HEK293 (cell line): ENCODE results near the gene FHIT.

Experiments used
- CTCF ChIA-PET: fragments of 350-600 bp; formaldehyde crosslinking; extraction: SDS; loops from one replicate; lab custom pipeline; 2021; ENCODE audit warnings: antibody characterized with exemption; lab: Yijun Ruan, JAX
- POLR2A ChIA-PET: fragments of 300-600 bp; formaldehyde crosslinking; extraction: SDS; loops from one replicate; lab custom pipeline; 2020; ENCODE audit warnings: antibody characterized with exemption, inconsistent platforms; lab: Yijun Ruan, JAX
- H3K27ac ChIP-seq: fragments of 200-500 bp; sonication (Bioruptor generic); 2 replicates; pipeline ENCODE4 v1.5.1; 2014; ENCODE audit warnings: low read depth, low read length, control low read depth, inconsistent platforms; ENCODE audit errors: extremely low read depth
- H3K36me3 ChIP-seq, 2 experiments: fragments of 200-500 bp in 1 of 2; sonication (Bioruptor generic) in 1 of 2; 1 replicate in 1 of 2; 2 replicates in 1 of 2; pipeline ENCODE4 v1.5.1; 2014 to 2017; ENCODE audit warnings: inconsistent platforms in 2 of 2, low read length in 2 of 2; ENCODE audit not compliant: control insufficient read depth in 2 of 2, insufficient read depth in 1 of 2
- H3K4me1 ChIP-seq: fragments of 200-500 bp; sonication (Bioruptor generic); 2 replicates; pipeline ENCODE4 v1.5.1; 2014; ENCODE audit warnings: mild to moderate bottlenecking, low read length, inconsistent platforms; ENCODE audit not compliant: control insufficient read depth, insufficient read depth
- H3K4me3 ChIP-seq: 2 replicates; pipeline ENCODE4 v1.5.1; 2011; ENCODE audit warnings: low read depth, mild to moderate bottlenecking, control low read depth, low read length, moderate library complexity
- H3K9me3 ChIP-seq: fragments of 200-500 bp; sonication (Bioruptor generic); 2 replicates; pipeline ENCODE4 v1.5.1; 2014; ENCODE audit warnings: low read depth, low read length, inconsistent platforms; ENCODE audit not compliant: control insufficient read depth, insufficient read depth
- BCL11B ChIP-seq: fragments of 450-650 bp; formaldehyde crosslinking; IDR thresholded peaks from 2 replicates; pipeline ENCODE4 v1.5.1; 2016; ENCODE audit warnings: low read depth, missing biosample characterization, missing genetic modification characterization
- IKZF3 ChIP-seq: fragments of 450-650 bp; IDR thresholded peaks from 2 replicates; pipeline ENCODE4 v1.5.0; 2018; ENCODE audit warnings: missing biosample characterization, mild to moderate bottlenecking, missing genetic modification characterization, moderate library complexity
- OSR2 ChIP-seq: fragments of 450-650 bp; formaldehyde crosslinking; IDR thresholded peaks from 2 replicates; pipeline ENCODE4 v1.5.1; 2016; ENCODE audit warnings: missing biosample characterization, missing genetic modification characterization
- RBAK ChIP-seq: fragments of 450-650 bp; formaldehyde crosslinking; IDR thresholded peaks from 2 replicates; pipeline ENCODE4 v1.5.1; 2016; ENCODE audit warnings: missing biosample characterization, missing genetic modification characterization
- ZBTB1 ChIP-seq: fragments of 450-650 bp; formaldehyde crosslinking; IDR thresholded peaks from 2 replicates; pipeline ENCODE4 v1.5.1; 2016; ENCODE audit warnings: missing biosample characterization, missing genetic modification characterization
- ZNF146 ChIP-seq: fragments of 450-650 bp; formaldehyde crosslinking; IDR thresholded peaks from 2 replicates; pipeline ENCODE4 v1.5.1; 2016; ENCODE audit warnings: missing biosample characterization, missing genetic modification characterization
- ZNF2 ChIP-seq: fragments of 450-650 bp; formaldehyde crosslinking; IDR thresholded peaks from 2 replicates; pipeline ENCODE4 v1.5.1; 2016; ENCODE audit warnings: missing biosample characterization, missing genetic modification characterization
- ZNF23 ChIP-seq: fragments of 450-650 bp; formaldehyde crosslinking; IDR thresholded peaks from 2 replicates; pipeline ENCODE4 v1.5.1; 2016; ENCODE audit warnings: missing biosample characterization, missing genetic modification characterization, borderline replicate concordance
- ZNF394 ChIP-seq: fragments of 450-650 bp; formaldehyde crosslinking; IDR thresholded peaks from 2 replicates; pipeline ENCODE4 v1.5.1; 2016; ENCODE audit warnings: missing biosample characterization, missing genetic modification characterization, mild to moderate bottlenecking, moderate library complexity, borderline replicate concordance
- ZNF404 ChIP-seq: fragments of 450-650 bp; formaldehyde crosslinking; IDR thresholded peaks from 2 replicates; pipeline ENCODE4 v1.5.1; 2017; ENCODE audit warnings: missing biosample characterization, missing genetic modification characterization
- ZNF530 ChIP-seq: fragments of 450-650 bp; formaldehyde crosslinking; IDR thresholded peaks from 2 replicates; pipeline ENCODE4 v1.5.1; 2016; ENCODE audit warnings: low read depth, missing biosample characterization, missing genetic modification characterization
- ZNF660 ChIP-seq: fragments of 450-650 bp; IDR thresholded peaks from 2 replicates; pipeline ENCODE4 v1.5.1; 2018; ENCODE audit warnings: missing biosample characterization, mild to moderate bottlenecking, missing genetic modification characterization
- ZNF792 ChIP-seq: fragments of 450-650 bp; formaldehyde crosslinking; IDR thresholded peaks from 2 replicates; pipeline ENCODE4 v1.5.1; 2016; ENCODE audit warnings: missing biosample characterization, missing genetic modification characterization
- TF ChIP-seq, protein P1 (sequence below): fragments of 450-650 bp; formaldehyde crosslinking; IDR thresholded peaks from 2 replicates; pipeline ENCODE4 v1.5.1; 2017; ENCODE audit warnings: missing biosample characterization, missing genetic modification characterization
- TF ChIP-seq, protein P2 (sequence below): fragments of 450-650 bp; formaldehyde crosslinking; conservative IDR thresholded peaks from 2 replicates; pipeline ENCODE4 v1.5.1; 2016; ENCODE audit warnings: low read depth, missing biosample characterization, missing genetic modification characterization
- TF ChIP-seq, protein P3 (sequence below): fragments of 450-650 bp; formaldehyde crosslinking; IDR thresholded peaks from 2 replicates; pipeline ENCODE4 v1.5.1; 2016; ENCODE audit warnings: missing biosample characterization, missing genetic modification characterization
- TF ChIP-seq, protein P4 (sequence below): fragments of 450-650 bp; formaldehyde crosslinking; IDR thresholded peaks from 2 replicates; pipeline ENCODE4 v1.5.1; 2016; ENCODE audit warnings: missing biosample characterization, missing genetic modification characterization
- TF ChIP-seq, protein P5 (sequence below): fragments of 450-650 bp; formaldehyde crosslinking; IDR thresholded peaks from 2 replicates; pipeline ENCODE4 v1.5.1; 2017; ENCODE audit warnings: missing biosample characterization, missing genetic modification characterization

The FHIT gene

DNA sequence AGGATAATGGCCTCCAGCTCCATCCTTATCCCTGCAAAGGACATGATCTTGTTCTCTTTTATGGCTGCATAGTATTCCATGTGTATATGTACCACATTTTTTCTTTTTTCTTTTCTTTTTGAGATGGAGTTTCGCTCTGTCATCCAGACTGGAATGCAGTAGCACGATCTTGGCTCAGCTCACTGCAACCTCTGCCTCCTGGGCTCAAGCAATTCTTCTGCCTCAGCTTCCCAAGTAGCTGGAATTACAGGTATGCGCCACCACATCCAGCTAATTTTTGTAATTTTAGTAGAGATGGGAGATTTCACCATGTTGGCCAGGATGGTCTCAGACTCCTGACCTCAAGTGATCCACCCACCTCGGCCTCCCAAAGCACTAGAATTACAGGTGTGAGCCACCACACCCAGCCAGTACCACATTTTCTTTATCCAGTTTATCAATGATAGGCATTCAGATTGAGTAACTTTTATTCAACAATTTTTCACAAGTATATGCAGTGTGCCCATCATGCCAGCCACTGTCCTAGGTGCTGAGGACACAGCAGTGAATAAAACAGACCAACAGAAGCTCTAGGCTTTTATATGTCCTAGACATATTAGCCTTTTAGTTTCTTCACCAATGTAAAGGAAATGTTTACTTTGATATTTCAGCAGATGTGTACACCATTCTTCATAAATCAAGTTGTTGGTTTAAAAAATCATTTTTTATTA is 815.2 kb downstream of the FHIT start (continued):
- TF ChIP-seq, protein P1, sequence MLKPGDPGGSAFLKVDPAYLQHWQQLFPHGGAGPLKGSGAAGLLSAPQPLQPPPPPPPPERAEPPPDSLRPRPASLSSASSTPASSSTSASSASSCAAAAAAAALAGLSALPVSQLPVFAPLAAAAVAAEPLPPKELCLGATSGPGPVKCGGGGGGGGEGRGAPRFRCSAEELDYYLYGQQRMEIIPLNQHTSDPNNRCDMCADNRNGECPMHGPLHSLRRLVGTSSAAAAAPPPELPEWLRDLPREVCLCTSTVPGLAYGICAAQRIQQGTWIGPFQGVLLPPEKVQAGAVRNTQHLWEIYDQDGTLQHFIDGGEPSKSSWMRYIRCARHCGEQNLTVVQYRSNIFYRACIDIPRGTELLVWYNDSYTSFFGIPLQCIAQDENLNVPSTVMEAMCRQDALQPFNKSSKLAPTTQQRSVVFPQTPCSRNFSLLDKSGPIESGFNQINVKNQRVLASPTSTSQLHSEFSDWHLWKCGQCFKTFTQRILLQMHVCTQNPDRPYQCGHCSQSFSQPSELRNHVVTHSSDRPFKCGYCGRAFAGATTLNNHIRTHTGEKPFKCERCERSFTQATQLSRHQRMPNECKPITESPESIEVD, result no peak
- TF ChIP-seq ZNF530 (tag by site-specific recombination) (no peak), ZNF146 (tag by site-specific recombination) (0 out of 2 replicates have a peak, but pooled peaks have one; percentile 9), ZNF23 (no peak), ZNF404 (tag by site-specific recombination) (no peak), BCL11B (tag by site-specific recombination) (no peak), OSR2 (tag by site-specific recombination) (no peak)
- TF ChIP-seq, protein P2, sequence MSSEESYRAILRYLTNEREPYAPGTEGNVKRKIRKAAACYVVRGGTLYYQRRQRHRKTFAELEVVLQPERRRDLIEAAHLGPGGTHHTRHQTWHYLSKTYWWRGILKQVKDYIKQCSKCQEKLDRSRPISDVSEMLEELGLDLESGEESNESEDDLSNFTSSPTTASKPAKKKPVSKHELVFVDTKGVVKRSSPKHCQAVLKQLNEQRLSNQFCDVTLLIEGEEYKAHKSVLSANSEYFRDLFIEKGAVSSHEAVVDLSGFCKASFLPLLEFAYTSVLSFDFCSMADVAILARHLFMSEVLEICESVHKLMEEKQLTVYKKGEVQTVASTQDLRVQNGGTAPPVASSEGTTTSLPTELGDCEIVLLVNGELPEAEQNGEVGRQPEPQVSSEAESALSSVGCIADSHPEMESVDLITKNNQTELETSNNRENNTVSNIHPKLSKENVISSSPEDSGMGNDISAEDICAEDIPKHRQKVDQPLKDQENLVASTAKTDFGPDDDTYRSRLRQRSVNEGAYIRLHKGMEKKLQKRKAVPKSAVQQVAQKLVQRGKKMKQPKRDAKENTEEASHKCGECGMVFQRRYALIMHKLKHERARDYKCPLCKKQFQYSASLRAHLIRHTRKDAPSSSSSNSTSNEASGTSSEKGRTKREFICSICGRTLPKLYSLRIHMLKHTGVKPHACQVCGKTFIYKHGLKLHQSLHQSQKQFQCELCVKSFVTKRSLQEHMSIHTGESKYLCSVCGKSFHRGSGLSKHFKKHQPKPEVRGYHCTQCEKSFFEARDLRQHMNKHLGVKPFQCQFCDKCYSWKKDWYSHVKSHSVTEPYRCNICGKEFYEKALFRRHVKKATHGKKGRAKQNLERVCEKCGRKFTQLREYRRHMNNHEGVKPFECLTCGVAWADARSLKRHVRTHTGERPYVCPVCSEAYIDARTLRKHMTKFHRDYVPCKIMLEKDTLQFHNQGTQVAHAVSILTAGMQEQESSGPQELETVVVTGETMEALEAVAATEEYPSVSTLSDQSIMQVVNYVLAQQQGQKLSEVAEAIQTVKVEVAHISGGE (tag by site-specific recombination), result no peak
- TF ChIP-seq, protein P3, sequence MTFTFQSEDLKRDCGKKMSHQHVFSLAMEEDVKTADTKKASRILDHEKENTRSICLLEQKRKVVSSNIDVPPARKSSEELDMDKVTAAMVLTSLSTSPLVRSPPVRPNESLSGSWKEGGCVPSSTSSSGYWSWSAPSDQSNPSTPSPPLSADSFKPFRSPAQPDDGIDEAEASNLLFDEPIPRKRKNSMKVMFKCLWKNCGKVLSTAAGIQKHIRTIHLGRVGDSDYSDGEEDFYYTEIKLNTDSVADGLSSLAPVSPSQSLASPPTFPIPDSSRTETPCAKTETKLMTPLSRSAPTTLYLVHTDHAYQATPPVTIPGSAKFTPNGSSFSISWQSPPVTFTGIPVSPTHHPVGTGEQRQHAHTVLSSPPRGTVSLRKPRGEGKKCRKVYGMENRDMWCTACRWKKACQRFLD (tag by site-specific recombination), result no peak

DNA sequence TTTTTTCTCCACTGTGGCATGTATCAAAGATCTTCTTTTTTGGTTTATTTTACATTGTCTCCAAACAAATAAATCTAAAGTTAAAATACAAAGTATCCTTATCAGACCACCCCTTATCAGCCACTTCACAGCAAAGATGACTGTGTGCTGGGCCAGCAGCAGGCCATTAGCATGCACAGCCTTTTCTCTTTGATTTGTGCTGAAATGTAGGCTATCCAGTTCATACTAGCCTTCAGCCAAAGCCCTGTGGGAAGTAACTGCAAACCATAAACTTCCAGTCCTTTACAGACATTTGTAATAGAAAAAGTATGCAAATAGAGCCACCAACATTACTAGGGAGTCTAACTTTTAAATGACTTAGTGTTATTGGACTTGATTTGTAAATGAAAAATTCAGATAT is 816.3 kb downstream of the FHIT start:
- POLR2A ChIA-PET, result no interaction called here
- Histone ChIP-seq H3K36me3 (no peaks in the 10 kb centered on the region), H3K27ac (no peak overlapping the region), H3K4me1 (no peaks in the 10 kb centered on the region)
- CTCF ChIA-PET, result no interaction called here
- no peak for TF ChIP-seq IKZF3 (tag by site-specific recombination)
- TF ChIP-seq ZBTB1, result no peak
- no peak for TF ChIP-seq RBAK (tag by site-specific recombination)
- TF ChIP-seq ZNF792 (tag by site-specific recombination), result no peak
- TF ChIP-seq, protein P4, sequence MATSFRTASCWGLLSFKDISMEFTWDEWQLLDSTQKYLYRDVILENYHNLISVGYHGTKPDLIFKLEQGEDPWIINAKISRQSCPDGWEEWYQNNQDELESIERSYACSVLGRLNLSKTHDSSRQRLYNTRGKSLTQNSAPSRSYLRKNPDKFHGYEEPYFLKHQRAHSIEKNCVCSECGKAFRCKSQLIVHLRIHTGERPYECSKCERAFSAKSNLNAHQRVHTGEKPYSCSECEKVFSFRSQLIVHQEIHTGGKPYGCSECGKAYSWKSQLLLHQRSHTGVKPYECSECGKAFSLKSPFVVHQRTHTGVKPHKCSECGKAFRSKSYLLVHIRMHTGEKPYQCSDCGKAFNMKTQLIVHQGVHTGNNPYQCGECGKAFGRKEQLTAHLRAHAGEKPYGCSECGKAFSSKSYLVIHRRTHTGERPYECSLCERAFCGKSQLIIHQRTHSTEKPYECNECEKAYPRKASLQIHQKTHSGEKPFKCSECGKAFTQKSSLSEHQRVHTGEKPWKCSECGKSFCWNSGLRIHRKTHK (tag by site-specific recombination), result no peak
- no peak for TF ChIP-seq ZNF394 (tag by site-specific recombination)
- no peak for TF ChIP-seq ZNF660
- no peak for TF ChIP-seq ZNF2
- TF ChIP-seq, protein P5, sequence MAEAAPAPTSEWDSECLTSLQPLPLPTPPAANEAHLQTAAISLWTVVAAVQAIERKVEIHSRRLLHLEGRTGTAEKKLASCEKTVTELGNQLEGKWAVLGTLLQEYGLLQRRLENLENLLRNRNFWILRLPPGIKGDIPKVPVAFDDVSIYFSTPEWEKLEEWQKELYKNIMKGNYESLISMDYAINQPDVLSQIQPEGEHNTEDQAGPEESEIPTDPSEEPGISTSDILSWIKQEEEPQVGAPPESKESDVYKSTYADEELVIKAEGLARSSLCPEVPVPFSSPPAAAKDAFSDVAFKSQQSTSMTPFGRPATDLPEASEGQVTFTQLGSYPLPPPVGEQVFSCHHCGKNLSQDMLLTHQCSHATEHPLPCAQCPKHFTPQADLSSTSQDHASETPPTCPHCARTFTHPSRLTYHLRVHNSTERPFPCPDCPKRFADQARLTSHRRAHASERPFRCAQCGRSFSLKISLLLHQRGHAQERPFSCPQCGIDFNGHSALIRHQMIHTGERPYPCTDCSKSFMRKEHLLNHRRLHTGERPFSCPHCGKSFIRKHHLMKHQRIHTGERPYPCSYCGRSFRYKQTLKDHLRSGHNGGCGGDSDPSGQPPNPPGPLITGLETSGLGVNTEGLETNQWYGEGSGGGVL (tag by site-specific recombination), result no peak
- TF ChIP-seq, all 188 proteins: peak for 0
- H3K4me3 ChIP-seq, result no peak overlapping the region
- H3K9me3 ChIP-seq, result no peaks in the 10 kb centered on the region
